ENCODE results near the gene SHD.

DNA sequence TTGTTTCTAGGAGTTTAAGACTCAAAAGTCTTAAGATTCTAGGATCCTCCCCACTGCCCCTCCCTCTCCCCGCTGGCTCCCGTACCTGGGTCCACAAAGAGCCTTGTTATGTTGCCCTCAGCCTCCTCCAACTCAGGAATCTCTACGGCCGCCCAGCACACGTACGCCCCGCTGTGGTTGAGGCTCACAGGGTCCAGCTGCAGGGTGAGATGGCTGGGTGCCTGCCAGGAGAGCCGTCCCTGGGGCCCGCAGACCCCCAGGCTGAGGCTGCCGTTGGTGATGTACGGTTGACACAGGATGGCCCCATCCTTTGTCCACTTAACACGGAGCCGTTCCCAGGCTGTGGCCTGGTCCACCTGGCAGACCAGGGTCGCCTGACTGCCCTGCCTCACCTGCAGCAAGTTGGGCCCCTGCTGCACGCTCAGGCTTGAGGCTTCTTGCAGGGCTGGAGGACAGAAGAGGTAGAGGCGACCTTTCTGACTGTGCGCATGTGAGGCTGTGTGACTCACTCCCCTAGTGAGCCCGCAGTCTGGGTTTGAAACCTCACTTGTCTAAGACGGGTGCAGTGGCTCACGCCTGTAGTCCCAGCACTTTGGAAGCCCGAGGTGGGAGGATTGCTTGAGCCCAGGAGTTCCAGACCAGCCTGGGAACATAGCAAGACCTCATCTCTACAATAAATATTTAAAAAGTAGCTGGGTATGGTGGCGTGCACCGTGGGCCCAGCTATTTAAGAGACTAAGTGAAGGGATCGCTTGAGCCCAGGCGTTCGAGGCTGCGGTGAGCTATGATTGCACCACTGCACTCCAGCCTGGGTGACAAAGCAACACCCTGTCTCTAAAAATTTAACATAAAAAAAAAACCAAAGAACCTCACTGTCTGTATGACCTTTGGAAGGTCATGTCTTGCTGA is 19.1 kb downstream of the SHD start:
- TF ChIP-seq CTCF (IDR thresholded peaks at IDR 0.05; ENCODE audit: poor library complexity) (no peak), EZH2phosphoT487 (IDR thresholded peaks at IDR 0.05; ENCODE audit: low read depth, severe bottlenecking, unreplicated experiment) (no peak), EZH2 (IDR thresholded peaks at IDR 0.05; ENCODE audit: borderline replicate concordance) (no peak)

All from hepatocyte (in vitro differentiated cells).